ENCODE data around the gene PLXNB3. TPM values are rescaled to one million over a fixed set of nuclear protein-coding genes. Genes with fewer than 3 reads are reported as not detected.

The PLXNB3 gene
- total and polyA plus RNA-seq, 4 donors = 0.11 to 0.69 (median 0.46) TPM

DNA sequence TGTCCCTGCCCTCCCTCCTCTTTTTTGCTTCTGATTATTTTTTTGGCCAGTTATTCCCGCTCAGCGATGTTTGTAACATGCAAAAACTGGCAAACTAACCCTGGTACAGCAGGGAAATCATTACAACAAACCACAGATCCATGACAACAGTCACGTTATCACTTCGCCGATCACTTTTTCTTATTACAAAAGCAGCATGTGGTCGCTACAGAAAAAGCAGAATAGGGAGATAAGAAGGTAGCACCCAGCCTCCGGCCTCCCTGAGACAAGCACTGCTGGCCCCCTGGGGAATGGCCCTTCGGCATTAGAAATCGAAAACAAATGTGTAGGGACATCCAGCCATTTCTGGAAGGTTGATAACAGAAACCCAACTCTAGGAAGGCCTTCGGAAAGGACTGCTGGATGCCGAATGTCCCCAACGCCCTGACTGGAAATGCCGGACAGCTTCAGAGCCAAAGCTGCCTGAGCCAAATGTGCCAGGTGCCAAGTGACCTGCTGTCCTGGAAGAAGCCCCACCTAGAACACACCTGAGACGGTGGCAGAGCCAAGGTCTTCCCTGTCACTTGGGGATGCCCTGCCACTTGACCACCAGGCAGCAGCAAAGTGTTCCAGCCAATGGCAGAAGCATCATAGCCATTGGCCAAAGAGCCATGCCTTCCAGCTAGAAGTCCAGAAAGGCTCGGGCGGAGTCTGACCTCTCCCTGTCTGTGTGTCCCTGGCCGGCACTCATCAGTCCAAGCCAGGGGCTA lies 27.2 kb downstream of the PLXNB3 start:
- Histone ChIP-seq H3K27me3 (ENCODE audit: control insufficient read depth in 4 of 4, insufficient read depth in 4 of 4, low read length in 3 of 4) (no peaks in the 10 kb centered on the region), H3K9ac (ENCODE audit: low read depth in 1 of 2, low read length in 2 of 2) (no peak overlapping the region), H3K27ac (ENCODE audit: low read depth in 1 of 2, low read length in 2 of 2) (no peak overlapping the region), H3K36me3 (ENCODE audit: control insufficient read depth in 4 of 4, insufficient read depth in 3 of 4, low read depth in 1 of 4, low read length in 3 of 4) (peaks cover 2 to 18% (median 6%) of the 10 kb centered on the region in 4 donors), H3K9me3 (ENCODE audit: control insufficient read depth in 4 of 4, low read length in 3 of 4) (peaks cover 0 to 3% (median 0%) of the 10 kb centered on the region in 4 donors), H3K4me3 (ENCODE audit: low read depth in 1 of 3, low read length in 3 of 3) (no peak overlapping the region), H3K4me1 (ENCODE audit: control insufficient read depth in 4 of 4, insufficient read depth in 4 of 4, low read length in 3 of 4) (peaks cover 5 to 24% (median 17%) of the 10 kb centered on the region in 4 donors)
- 84% methylated on average over 17 of the region's 17 CpGs for WGBS
- DNase-seq (ENCODE audit: low spot score) = no peak
- TF ChIP-seq TAF1 (conservative IDR thresholded peaks at IDR 0.05) (no peak), HNF4A (conservative IDR thresholded peaks at IDR 0.05) (no peak), GABPA (IDR thresholded peaks at IDR 0.05 in 1 of 2, conservative IDR thresholded peaks at IDR 0.05 in 1 of 2) (no peak), YY1 (IDR thresholded peaks at IDR 0.05) (no peak), SP1 (IDR thresholded peaks at IDR 0.05) (no peak), JUND (IDR thresholded peaks at IDR 0.05) (no peak), NR2F2 (IDR thresholded peaks at IDR 0.05) (no peak), RXRA (IDR thresholded peaks at IDR 0.05) (no peak), HNF4G (IDR thresholded peaks at IDR 0.05) (no peak), FOXA2 (IDR thresholded peaks at IDR 0.05) (no peak), RAD21 (IDR thresholded peaks at IDR 0.05) (no peak), FOXA1 (IDR thresholded peaks at IDR 0.05) (no peak), EGR1 (IDR thresholded peaks at IDR 0.05; ENCODE audit: low read depth in 2 of 2) (no peak)
- TF ChIP-seq, protein P1, sequence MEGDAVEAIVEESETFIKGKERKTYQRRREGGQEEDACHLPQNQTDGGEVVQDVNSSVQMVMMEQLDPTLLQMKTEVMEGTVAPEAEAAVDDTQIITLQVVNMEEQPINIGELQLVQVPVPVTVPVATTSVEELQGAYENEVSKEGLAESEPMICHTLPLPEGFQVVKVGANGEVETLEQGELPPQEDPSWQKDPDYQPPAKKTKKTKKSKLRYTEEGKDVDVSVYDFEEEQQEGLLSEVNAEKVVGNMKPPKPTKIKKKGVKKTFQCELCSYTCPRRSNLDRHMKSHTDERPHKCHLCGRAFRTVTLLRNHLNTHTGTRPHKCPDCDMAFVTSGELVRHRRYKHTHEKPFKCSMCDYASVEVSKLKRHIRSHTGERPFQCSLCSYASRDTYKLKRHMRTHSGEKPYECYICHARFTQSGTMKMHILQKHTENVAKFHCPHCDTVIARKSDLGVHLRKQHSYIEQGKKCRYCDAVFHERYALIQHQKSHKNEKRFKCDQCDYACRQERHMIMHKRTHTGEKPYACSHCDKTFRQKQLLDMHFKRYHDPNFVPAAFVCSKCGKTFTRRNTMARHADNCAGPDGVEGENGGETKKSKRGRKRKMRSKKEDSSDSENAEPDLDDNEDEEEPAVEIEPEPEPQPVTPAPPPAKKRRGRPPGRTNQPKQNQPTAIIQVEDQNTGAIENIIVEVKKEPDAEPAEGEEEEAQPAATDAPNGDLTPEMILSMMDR (IDR thresholded peaks at IDR 0.05; ENCODE audit: low read depth, low read length, missing input control) = no peak
- TF ChIP-seq, protein P2, sequence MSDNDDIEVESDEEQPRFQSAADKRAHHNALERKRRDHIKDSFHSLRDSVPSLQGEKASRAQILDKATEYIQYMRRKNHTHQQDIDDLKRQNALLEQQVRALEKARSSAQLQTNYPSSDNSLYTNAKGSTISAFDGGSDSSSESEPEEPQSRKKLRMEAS (IDR thresholded peaks at IDR 0.05) = no peak
- TF ChIP-seq, protein P3, sequence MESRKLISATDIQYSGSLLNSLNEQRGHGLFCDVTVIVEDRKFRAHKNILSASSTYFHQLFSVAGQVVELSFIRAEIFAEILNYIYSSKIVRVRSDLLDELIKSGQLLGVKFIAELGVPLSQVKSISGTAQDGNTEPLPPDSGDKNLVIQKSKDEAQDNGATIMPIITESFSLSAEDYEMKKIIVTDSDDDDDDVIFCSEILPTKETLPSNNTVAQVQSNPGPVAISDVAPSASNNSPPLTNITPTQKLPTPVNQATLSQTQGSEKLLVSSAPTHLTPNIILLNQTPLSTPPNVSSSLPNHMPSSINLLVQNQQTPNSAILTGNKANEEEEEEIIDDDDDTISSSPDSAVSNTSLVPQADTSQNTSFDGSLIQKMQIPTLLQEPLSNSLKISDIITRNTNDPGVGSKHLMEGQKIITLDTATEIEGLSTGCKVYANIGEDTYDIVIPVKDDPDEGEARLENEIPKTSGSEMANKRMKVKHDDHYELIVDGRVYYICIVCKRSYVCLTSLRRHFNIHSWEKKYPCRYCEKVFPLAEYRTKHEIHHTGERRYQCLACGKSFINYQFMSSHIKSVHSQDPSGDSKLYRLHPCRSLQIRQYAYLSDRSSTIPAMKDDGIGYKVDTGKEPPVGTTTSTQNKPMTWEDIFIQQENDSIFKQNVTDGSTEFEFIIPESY (IDR thresholded peaks at IDR 0.05) = no peak
- TF ChIP-seq, protein P4, sequence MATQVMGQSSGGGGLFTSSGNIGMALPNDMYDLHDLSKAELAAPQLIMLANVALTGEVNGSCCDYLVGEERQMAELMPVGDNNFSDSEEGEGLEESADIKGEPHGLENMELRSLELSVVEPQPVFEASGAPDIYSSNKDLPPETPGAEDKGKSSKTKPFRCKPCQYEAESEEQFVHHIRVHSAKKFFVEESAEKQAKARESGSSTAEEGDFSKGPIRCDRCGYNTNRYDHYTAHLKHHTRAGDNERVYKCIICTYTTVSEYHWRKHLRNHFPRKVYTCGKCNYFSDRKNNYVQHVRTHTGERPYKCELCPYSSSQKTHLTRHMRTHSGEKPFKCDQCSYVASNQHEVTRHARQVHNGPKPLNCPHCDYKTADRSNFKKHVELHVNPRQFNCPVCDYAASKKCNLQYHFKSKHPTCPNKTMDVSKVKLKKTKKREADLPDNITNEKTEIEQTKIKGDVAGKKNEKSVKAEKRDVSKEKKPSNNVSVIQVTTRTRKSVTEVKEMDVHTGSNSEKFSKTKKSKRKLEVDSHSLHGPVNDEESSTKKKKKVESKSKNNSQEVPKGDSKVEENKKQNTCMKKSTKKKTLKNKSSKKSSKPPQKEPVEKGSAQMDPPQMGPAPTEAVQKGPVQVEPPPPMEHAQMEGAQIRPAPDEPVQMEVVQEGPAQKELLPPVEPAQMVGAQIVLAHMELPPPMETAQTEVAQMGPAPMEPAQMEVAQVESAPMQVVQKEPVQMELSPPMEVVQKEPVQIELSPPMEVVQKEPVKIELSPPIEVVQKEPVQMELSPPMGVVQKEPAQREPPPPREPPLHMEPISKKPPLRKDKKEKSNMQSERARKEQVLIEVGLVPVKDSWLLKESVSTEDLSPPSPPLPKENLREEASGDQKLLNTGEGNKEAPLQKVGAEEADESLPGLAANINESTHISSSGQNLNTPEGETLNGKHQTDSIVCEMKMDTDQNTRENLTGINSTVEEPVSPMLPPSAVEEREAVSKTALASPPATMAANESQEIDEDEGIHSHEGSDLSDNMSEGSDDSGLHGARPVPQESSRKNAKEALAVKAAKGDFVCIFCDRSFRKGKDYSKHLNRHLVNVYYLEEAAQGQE (IDR thresholded peaks at IDR 0.05) = no peak
- TF ChIP-seq, protein P5, sequence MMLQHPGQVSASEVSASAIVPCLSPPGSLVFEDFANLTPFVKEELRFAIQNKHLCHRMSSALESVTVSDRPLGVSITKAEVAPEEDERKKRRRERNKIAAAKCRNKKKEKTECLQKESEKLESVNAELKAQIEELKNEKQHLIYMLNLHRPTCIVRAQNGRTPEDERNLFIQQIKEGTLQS (IDR thresholded peaks at IDR 0.05) = no peak
